ENCODE results near the gene EFS.
"Not testable (repeated sequence)": the region's sequence is repeated elsewhere in the genome, so short reads cannot be mapped to it uniquely, and the experiment has no call there.

Gene EFS

GRCh38 chr14:23403908-23404307 is 38.9 kb upstream of the EFS start:
- no peak for TF ChIP-seq CTCF (IDR thresholded peaks at IDR 0.05)
- H3K27ac ChIP-seq = no peak overlapping the region
- no peak overlapping the region for H2AFZ ChIP-seq

GRCh38 chr14:23403139-23403438 is 38.1 kb upstream of the EFS start:
- Histone ChIP-seq H2AFZ (no peak overlapping the region), H3K79me2 (no peaks in the 10 kb centered on the region), H3K9ac (no peak overlapping the region), H3K4me2 (ENCODE audit: low read length) (no peak overlapping the region), H3K9me3 (ENCODE audit: control insufficient read depth, low read length) (no peaks in the 10 kb centered on the region), H3K27ac (no peak overlapping the region), H3K36me3 (ENCODE audit: control insufficient read depth, insufficient read depth, low read length) (no peaks in the 10 kb centered on the region), H3K4me1 (no peaks in the 10 kb centered on the region), H3K27me3 (ENCODE audit: control insufficient read depth, insufficient read depth, low read length) (no peaks in the 10 kb centered on the region), H3K4me3 (ENCODE audit: low read depth, low read length) (no peak overlapping the region)
- TF ChIP-seq CTCF (IDR thresholded peaks at IDR 0.05) = no peak

More at GRCh38 chr14:23403908-23404307, 38.9 kb upstream of the EFS start:
- Histone ChIP-seq H3K79me2 (no peaks in the 10 kb centered on the region), H3K27me3 (ENCODE audit: control insufficient read depth, insufficient read depth, low read length) (no peaks in the 10 kb centered on the region), H3K9ac (no peak overlapping the region), H3K4me1 (no peaks in the 10 kb centered on the region), H3K36me3 (ENCODE audit: control insufficient read depth, insufficient read depth, low read length) (no peaks in the 10 kb centered on the region), H3K4me3 (ENCODE audit: low read depth, low read length) (no peak overlapping the region), H3K9me3 (ENCODE audit: control insufficient read depth, low read length) (no peaks in the 10 kb centered on the region), H3K4me2 (ENCODE audit: low read length) (no peak overlapping the region)

- no peak overlapping the region for H3K27ac ChIP-seq
- H2AFZ ChIP-seq = peak overlapping the region; percentile 66
- H3K9ac ChIP-seq = no peak overlapping the region
- H3K36me3 ChIP-seq (ENCODE audit: control insufficient read depth, insufficient read depth, low read length) = no peaks in the 10 kb centered on the region
- no peak overlapping the region for H3K4me3 ChIP-seq (ENCODE audit: low read depth, low read length)
- no peak overlapping the region for H3K4me2 ChIP-seq (ENCODE audit: low read length)
- TF ChIP-seq CTCF (IDR thresholded peaks at IDR 0.05) = no peak
- H3K27me3 ChIP-seq (ENCODE audit: control insufficient read depth, insufficient read depth, low read length) = no peaks in the 10 kb centered on the region
- H3K79me2 ChIP-seq = no peaks in the 10 kb centered on the region
- no peaks in the 10 kb centered on the region for H3K9me3 ChIP-seq (ENCODE audit: control insufficient read depth, low read length)
- no peaks in the 10 kb centered on the region for H3K4me1 ChIP-seq
Observed at GRCh38 chr14:23402296-23403138, 37.5 kb upstream of the EFS start.

- Histone ChIP-seq H3K4me3 (ENCODE audit: low read depth, low read length) (no peak overlapping the region), H3K4me1 (no peaks in the 10 kb centered on the region), H3K9ac (no peak overlapping the region), H3K4me2 (ENCODE audit: low read length) (no peak overlapping the region), H3K79me2 (no peaks in the 10 kb centered on the region), H3K9me3 (ENCODE audit: control insufficient read depth, low read length) (no peaks in the 10 kb centered on the region), H3K27me3 (ENCODE audit: control insufficient read depth, insufficient read depth, low read length) (no peaks in the 10 kb centered on the region), H2AFZ (no peak overlapping the region), H3K27ac (no peak overlapping the region), H3K36me3 (ENCODE audit: control insufficient read depth, insufficient read depth, low read length) (no peaks in the 10 kb centered on the region)
- TF ChIP-seq CTCF (IDR thresholded peaks at IDR 0.05) = no peak
Observed at GRCh38 chr14:23401291-23401690, 36.3 kb upstream of the EFS start.

- not testable (repeated sequence) for H3K27me3 ChIP-seq (ENCODE audit: control insufficient read depth, insufficient read depth, low read length); H3K4me3 ChIP-seq (ENCODE audit: low read depth, low read length); H2AFZ ChIP-seq; H3K9ac ChIP-seq; H3K9me3 ChIP-seq (ENCODE audit: control insufficient read depth, low read length); H3K4me2 ChIP-seq (ENCODE audit: low read length); H3K36me3 ChIP-seq (ENCODE audit: control insufficient read depth, insufficient read depth, low read length); H3K79me2 ChIP-seq; H3K4me1 ChIP-seq; H3K27ac ChIP-seq
Observed at GRCh38 chr14:23400496-23401149, 35.7 kb upstream of the EFS start.

Data from parathyroid adenoma (tissue), 2 donors.